Keratinocyte (primary cell): ENCODE data around the gene GLI3. TPM values are rescaled to one million over a fixed set of nuclear protein-coding genes. Genes with fewer than 3 reads are reported as not detected.

ENCODE experiments used
- DNase-seq: peaks from one replicate; pipeline ENCODE4 v3.0.0-alpha.2; 2011; ENCODE audit warnings: low read depth, missing footprints, low spot score
- FAIRE-seq: peaks from 2 replicates; lab custom pipeline; 2011; peaks lifted over from hg19 to GRCh38; lab: Jason Lieb, UNC
- H2AFZ ChIP-seq: 2 replicates; pipeline ENCODE4 v1.6.0; 2012; ENCODE audit warnings: low read length, control low read depth, inconsistent platforms; ENCODE audit not compliant: control insufficient read depth
- H3K27ac ChIP-seq: 2 replicates; pipeline ENCODE4 v1.5.1; 2011; ENCODE audit warnings: low read length; ENCODE audit not compliant: control insufficient read depth, insufficient read depth
- H3K27me3 ChIP-seq: 3 replicates; pipeline ENCODE4 v1.6.0; 2011; ENCODE audit warnings: low read length; ENCODE audit not compliant: control insufficient read depth, insufficient read depth; ENCODE audit errors: extremely low read depth
- H3K36me3 ChIP-seq, 2 experiments: 2 replicates in 1 of 2; 3 replicates in 1 of 2; pipeline ENCODE4 v1.5.1; 2011; ENCODE audit warnings: low read length in 2 of 2, mild to moderate bottlenecking in 1 of 2; ENCODE audit not compliant: control insufficient read depth in 2 of 2, insufficient read depth in 2 of 2; ENCODE audit errors: extremely low read depth in 1 of 2
- H3K4me1 ChIP-seq: 3 replicates; pipeline ENCODE4 v1.5.1; 2011; ENCODE audit warnings: low read length; ENCODE audit not compliant: control insufficient read depth, insufficient read depth; ENCODE audit errors: extremely low read depth
- H3K4me2 ChIP-seq: 3 replicates; pipeline ENCODE4 v1.6.0; 2011; ENCODE audit warnings: low read depth, low read length; ENCODE audit not compliant: control insufficient read depth, insufficient read depth; ENCODE audit errors: extremely low read depth
- H3K4me3 ChIP-seq, 3 experiments: fragments of 200-600 bp in 1 of 3; sonication (generic) in 1 of 3; 2 replicates in 2 of 3; 3 replicates in 1 of 3; pipeline ENCODE4 v1.5.1; 2011 to 2016; ENCODE audit warnings: low read length in 3 of 3, mild to moderate bottlenecking in 3 of 3, control low read depth in 2 of 3, inconsistent platforms in 1 of 3, low read depth in 1 of 3, mixed read lengths in 1 of 3, mixed run types in 1 of 3, moderate library complexity in 1 of 3; ENCODE audit not compliant: control insufficient read depth in 2 of 3, insufficient read depth in 2 of 3; ENCODE audit errors: extremely low read depth in 1 of 3
- H3K79me2 ChIP-seq: 2 replicates; pipeline ENCODE4 v1.6.0; 2012; ENCODE audit warnings: low read length; ENCODE audit not compliant: control insufficient read depth, insufficient read depth
- H3K9ac ChIP-seq: 3 replicates; pipeline ENCODE4 v1.6.0; 2011; ENCODE audit warnings: low read length; ENCODE audit not compliant: control insufficient read depth, insufficient read depth; ENCODE audit errors: extremely low read depth
- H3K9me1 ChIP-seq: 3 replicates; pipeline ENCODE4 v1.6.0; 2011; ENCODE audit warnings: low read length; ENCODE audit not compliant: control insufficient read depth, insufficient read depth; ENCODE audit errors: extremely low read depth
- H3K9me3 ChIP-seq: 2 replicates; pipeline ENCODE4 v1.5.1; 2012; ENCODE audit warnings: low read depth, low read length; ENCODE audit not compliant: control insufficient read depth
- H4K20me1 ChIP-seq: 3 replicates; pipeline ENCODE4 v1.6.0; 2011; ENCODE audit warnings: low read length; ENCODE audit not compliant: control insufficient read depth, insufficient read depth; ENCODE audit errors: extremely low read depth
- CTCF ChIP-seq, 3 experiments: IDR thresholded peaks in 1 of 3; conservative IDR thresholded peaks in 1 of 3; optimal IDR thresholded peaks in 1 of 3; 2 replicates in 2 of 3; 3 replicates in 1 of 3; pipeline versions ENCODE3 to v1.5.1; 2011; ENCODE audit warnings: low read length in 3 of 3, mild to moderate bottlenecking in 3 of 3, moderate library complexity in 2 of 3, control low read depth in 1 of 3, inconsistent platforms in 1 of 3; ENCODE audit not compliant: insufficient read depth in 2 of 3; ENCODE audit errors: extremely low read depth in 1 of 3
- EZH2 ChIP-seq: IDR thresholded peaks from one replicate; pipeline ENCODE4 v1.6.1; 2012; ENCODE audit warnings: inconsistent platforms, mild to moderate bottlenecking, low read length, moderate library complexity
- dilution Hi-C: fragments of 300-500 bp; cut with MboI; formaldehyde crosslinking; loops from one replicate; pipeline ENCODE4 v1.7.0; 2020; ENCODE audit warnings: low sequenced_read_pairs; ENCODE audit not compliant: extremely low pct_ligation_motif_present
- polyA plus RNA-seq, 5 experiments: library from polyadenylated mRNA; depleted of rRNA in 3 of 5; stranded (reverse) in 3 of 5; stranded (forward) in 1 of 5; unstranded in 1 of 5; fragments of >200 nt; gene quantifications; 1 replicate in 1 of 5; 2 replicates in 3 of 5; 3 replicates in 1 of 5; pipeline versions ENCODE4 v1.2.1 to v1.2.3, GENCODE V29; 2011 to 2012; ENCODE audit warnings: missing spikeins in 2 of 5, low read depth in 1 of 5, low replicate concordance in 1 of 5

GLI3 gene
- polyA plus RNA-seq, 1 donor (not counting 4 experiments of a cell fraction or from before 2014, with no cell fraction given), result 3.6 TPM

GRCh38 chr7:42159130-42159529 is 77.9 kb downstream of the GLI3 start:
- H3K27me3 ChIP-seq, result no peaks in the 10 kb centered on the region
- H3K9me3 ChIP-seq, result no peaks in the 10 kb centered on the region
- TF ChIP-seq CTCF (optimal IDR thresholded peaks at IDR 0.05 in 1 of 3, IDR thresholded peaks at IDR 0.05 in 1 of 3, conservative IDR thresholded peaks at IDR 0.05 in 1 of 3; ENCODE audit: extremely low read depth in 1 of 3, insufficient read depth in 2 of 3, low read length in 3 of 3) (no peak), EZH2 (no peak)
- no peak for FAIRE-seq
- no peak overlapping the region for H3K9ac ChIP-seq
- dilution Hi-C loops, result no loop called here
- H3K27ac ChIP-seq, result no peak overlapping the region
- no peaks in the 10 kb centered on the region for H4K20me1 ChIP-seq
- no peak overlapping the region for H3K4me2 ChIP-seq
- peaks cover 23% of the 10 kb centered on the region for H3K4me1 ChIP-seq
- no peak overlapping the region for H2AFZ ChIP-seq
- no peak overlapping the region for H3K4me3 ChIP-seq
- H3K79me2 ChIP-seq, result no peaks in the 10 kb centered on the region
- DNase-seq, result no peak
- peaks cover 2% of the 10 kb centered on the region for H3K9me1 ChIP-seq
- H3K36me3 ChIP-seq, result no peaks in the 10 kb centered on the region

GRCh38 chr7:42156967-42157721 is 79.9 kb downstream of the GLI3 start:
- Histone ChIP-seq H3K27me3 (no peaks in the 10 kb centered on the region), H4K20me1 (no peaks in the 10 kb centered on the region), H3K4me3 (no peak overlapping the region), H3K79me2 (no peaks in the 10 kb centered on the region), H3K9ac (no peak overlapping the region), H3K36me3 (no peaks in the 10 kb centered on the region), H3K9me1 (peaks cover 2% of the 10 kb centered on the region), H2AFZ (no peak overlapping the region), H3K4me2 (no peak overlapping the region), H3K4me1 (peaks cover 22% of the 10 kb centered on the region), H3K27ac (no peak overlapping the region), H3K9me3 (no peaks in the 10 kb centered on the region)
- DNase-seq (no peak), FAIRE-seq (no peak)
- TF ChIP-seq CTCF (optimal IDR thresholded peaks at IDR 0.05 in 1 of 3, IDR thresholded peaks at IDR 0.05 in 1 of 3, conservative IDR thresholded peaks at IDR 0.05 in 1 of 3; ENCODE audit: extremely low read depth in 1 of 3, insufficient read depth in 2 of 3, low read length in 3 of 3), result no peak
- TF ChIP-seq EZH2, result no peak
- dilution Hi-C loops, result no loop called here
